ENCODE measurements around the gene GLE1.
A peak's percentile ranks its signal among the peaks of the same experiment; 100 is the strongest.

The GLE1 gene

GRCh38 chr9:128558431-128559310, 54.2 kb downstream of the GLE1 start:
- H3K9me3 ChIP-seq (ENCODE audit: insufficient read depth, low read depth, low read length) = no peaks in the 10 kb centered on the region
- H3K4me1 ChIP-seq (ENCODE audit: insufficient read depth, low read length, poor library complexity, severe bottlenecking) = peaks cover 50% of the 10 kb centered on the region
- peaks cover 31% of the 10 kb centered on the region for H4K20me1 ChIP-seq (ENCODE audit: insufficient read depth, low read length, poor library complexity, severe bottlenecking)
- H3K4me3 ChIP-seq (ENCODE audit: low read length, poor library complexity, severe bottlenecking) = peak overlapping the region; percentile 72
- peak overlapping the region; percentile 40 for H3K9ac ChIP-seq (ENCODE audit: low read depth, low read length, poor library complexity, severe bottlenecking)
- H3K9me2 ChIP-seq (replicated peaks; ENCODE audit: low read depth, low read length) = no peaks in the 10 kb centered on the region
- no peak overlapping the region for H2AFZ ChIP-seq (ENCODE audit: low read length)
- no peaks in the 10 kb centered on the region for H3K36me3 ChIP-seq (ENCODE audit: insufficient read depth, low read length)
- H3K4me2 ChIP-seq (ENCODE audit: low read depth, low read length, poor library complexity, severe bottlenecking) = peak overlapping the region; percentile 89
- H3K27me3 ChIP-seq (ENCODE audit: insufficient read depth, low read length, poor library complexity, severe bottlenecking) = no peaks in the 10 kb centered on the region
- TF ChIP-seq EZH2phosphoT487 (IDR thresholded peaks at IDR 0.05; ENCODE audit: borderline replicate concordance) = no peak
- TF ChIP-seq CTCF (conservative IDR thresholded peaks at IDR 0.05; ENCODE audit: low read length) = no peak
- peaks cover 50% of the 10 kb centered on the region for H3K79me2 ChIP-seq (ENCODE audit: insufficient read depth, low read length)
- peaks cover 11% of the 10 kb centered on the region for H3F3A ChIP-seq (ENCODE audit: low read depth)

- no peak overlapping the region for H2AFZ ChIP-seq (ENCODE audit: low read length)
- no peaks in the 10 kb centered on the region for H4K20me1 ChIP-seq (ENCODE audit: insufficient read depth, low read length, poor library complexity, severe bottlenecking)
- H3K4me3 ChIP-seq (ENCODE audit: low read length, poor library complexity, severe bottlenecking) = no peak overlapping the region
- H3K9ac ChIP-seq (ENCODE audit: low read depth, low read length, poor library complexity, severe bottlenecking) = no peak overlapping the region
- no peaks in the 10 kb centered on the region for H3F3A ChIP-seq (ENCODE audit: low read depth)
- no peaks in the 10 kb centered on the region for H3K4me1 ChIP-seq (ENCODE audit: insufficient read depth, low read length, poor library complexity, severe bottlenecking)
- no peaks in the 10 kb centered on the region for H3K9me2 ChIP-seq (replicated peaks; ENCODE audit: low read depth, low read length)
- peaks cover 22% of the 10 kb centered on the region; the same call in 1 of the 2 replicates for H3K36me3 ChIP-seq (ENCODE audit: insufficient read depth, low read length)
- no peak overlapping the region for H3K4me2 ChIP-seq (ENCODE audit: low read depth, low read length, poor library complexity, severe bottlenecking)
- H3K27me3 ChIP-seq (ENCODE audit: insufficient read depth, low read length, poor library complexity, severe bottlenecking) = no peaks in the 10 kb centered on the region
- no peaks in the 10 kb centered on the region for H3K9me3 ChIP-seq (ENCODE audit: insufficient read depth, low read depth, low read length)
- H3K79me2 ChIP-seq (ENCODE audit: insufficient read depth, low read length) = peaks cover 5% of the 10 kb centered on the region; the same call in 1 of the 2 replicates
- TF ChIP-seq CTCF (conservative IDR thresholded peaks at IDR 0.05; ENCODE audit: low read length) (no peak), EZH2phosphoT487 (IDR thresholded peaks at IDR 0.05; ENCODE audit: borderline replicate concordance) (no peak)
These were observed 61.1 kb downstream of the GLE1 start for GRCh38 chr9:128565578-128565977.

GRCh38 chr9:128568470-128569078, 64.1 kb downstream of the GLE1 start:
- Histone ChIP-seq H3K4me2 (ENCODE audit: low read depth, low read length, poor library complexity, severe bottlenecking) (no peak overlapping the region), H2AFZ (ENCODE audit: low read length) (no peak overlapping the region), H3K9me3 (ENCODE audit: insufficient read depth, low read depth, low read length) (no peaks in the 10 kb centered on the region), H3K9me2 (replicated peaks; ENCODE audit: low read depth, low read length) (no peaks in the 10 kb centered on the region), H3K4me3 (ENCODE audit: low read length, poor library complexity, severe bottlenecking) (no peak overlapping the region), H3K79me2 (ENCODE audit: insufficient read depth, low read length) (no peaks in the 10 kb centered on the region), H4K20me1 (ENCODE audit: insufficient read depth, low read length, poor library complexity, severe bottlenecking) (no peaks in the 10 kb centered on the region), H3K27me3 (ENCODE audit: insufficient read depth, low read length, poor library complexity, severe bottlenecking) (no peaks in the 10 kb centered on the region), H3F3A (ENCODE audit: low read depth) (no peaks in the 10 kb centered on the region), H3K4me1 (ENCODE audit: insufficient read depth, low read length, poor library complexity, severe bottlenecking) (no peaks in the 10 kb centered on the region), H3K36me3 (ENCODE audit: insufficient read depth, low read length) (peaks cover 39% of the 10 kb centered on the region; the same call in 1 of the 2 replicates), H3K9ac (ENCODE audit: low read depth, low read length, poor library complexity, severe bottlenecking) (no peak overlapping the region)
- TF ChIP-seq CTCF (conservative IDR thresholded peaks at IDR 0.05; ENCODE audit: low read length) = no peak
